HEK293T (cell line): Measurements from ENCODE around the gene NPC1.
A peak's percentile ranks its signal among the peaks of the same experiment; 100 is the strongest.

Source experiments
- CTCF ChIA-PET: fragments of 350-600 bp; formaldehyde crosslinking; extraction: SDS; loops from one replicate; lab custom pipeline; 2021; ENCODE audit warnings: antibody characterized with exemption, inconsistent platforms; lab: Yijun Ruan, JAX
- POLR2A ChIA-PET: fragments of 350-600 bp; formaldehyde crosslinking; extraction: SDS; loops from one replicate; lab custom pipeline; 2020; ENCODE audit warnings: antibody characterized with exemption, inconsistent platforms; lab: Yijun Ruan, JAX
- DNase-seq: peaks from one replicate; pipeline ENCODE4 v3.0.0; 2012; ENCODE audit warnings: mixed read lengths; ENCODE audit errors: extremely low spot score
- ARNT ChIP-seq: fragments of 450-650 bp; IDR thresholded peaks from 2 replicates; pipeline ENCODE4 v1.6.1; 2017; ENCODE audit warnings: mild to moderate bottlenecking
- BHLHE40 ChIP-seq: fragments of 450-650 bp; IDR thresholded peaks from 2 replicates; pipeline ENCODE4 v1.6.1; 2016; ENCODE audit warnings: mild to moderate bottlenecking, moderate library complexity, borderline replicate concordance
- CTBP1 ChIP-seq: fragments of 450-650 bp; IDR thresholded peaks from 2 replicates; pipeline ENCODE4 v1.6.1; 2016; ENCODE audit warnings: borderline replicate concordance
- ELF4 ChIP-seq: fragments of 450-650 bp; IDR thresholded peaks from 2 replicates; pipeline ENCODE4 v1.6.1; 2017; ENCODE audit warnings: antibody characterized with exemption
- FOXA1 ChIP-seq: fragments of 450-650 bp; IDR thresholded peaks from 2 replicates; pipeline ENCODE4 v1.6.1; 2016; ENCODE audit warnings: mild to moderate bottlenecking
- FOXK2 ChIP-seq: fragments of 450-650 bp; IDR thresholded peaks from 2 replicates; pipeline ENCODE4 v1.6.1; 2016; ENCODE audit warnings: mild to moderate bottlenecking
- FOXM1 ChIP-seq: fragments of 450-650 bp; IDR thresholded peaks from 2 replicates; pipeline ENCODE4 v1.6.1; 2017; ENCODE audit warnings: mild to moderate bottlenecking, borderline replicate concordance
- HDGF ChIP-seq: fragments of 450-650 bp; IDR thresholded peaks from 2 replicates; pipeline ENCODE4 v1.6.1; 2017; ENCODE audit warnings: antibody characterized with exemption, borderline replicate concordance
- L3MBTL2 ChIP-seq: fragments of 450-650 bp; conservative IDR thresholded peaks from 2 replicates; pipeline ENCODE4 v1.6.1; 2016; ENCODE audit warnings: mild to moderate bottlenecking
- LEF1 ChIP-seq: fragments of 450-650 bp; IDR thresholded peaks from 2 replicates; pipeline ENCODE4 v1.6.1; 2017; ENCODE audit warnings: mild to moderate bottlenecking, borderline replicate concordance
- NFRKB ChIP-seq: fragments of 450-650 bp; IDR thresholded peaks from 2 replicates; pipeline ENCODE4 v1.6.1; 2016; ENCODE audit warnings: mild to moderate bottlenecking, moderate library complexity
- SP1 ChIP-seq: fragments of 450-650 bp; IDR thresholded peaks from 2 replicates; pipeline ENCODE4 v1.6.1; 2017
- SUZ12 ChIP-seq: fragments of 450-650 bp; IDR thresholded peaks from 2 replicates; pipeline ENCODE4 v1.6.1; 2016; ENCODE audit warnings: mild to moderate bottlenecking
- TARDBP ChIP-seq: fragments of 450-650 bp; IDR thresholded peaks from 2 replicates; pipeline ENCODE4 v1.6.1; 2016
- ZNF384 ChIP-seq: fragments of 450-650 bp; IDR thresholded peaks from 2 replicates; pipeline ENCODE4 v1.6.1; 2016
- TF ChIP-seq, protein P1 (sequence below): fragments of 450-650 bp; IDR thresholded peaks from 2 replicates; pipeline ENCODE4 v1.6.1; 2016

Gene NPC1

GRCh38 chr18:23503963-23504344 lies 82.4 kb downstream of the NPC1 start:
- ChIA-PET CTCF (no interaction called here), POLR2A (no interaction called here)
- no peak for DNase-seq
- no peak for TF ChIP-seq ARNT
- TF ChIP-seq L3MBTL2 = peak; percentile 61

GRCh38 chr18:23503038-23503962 lies 83.0 kb downstream of the NPC1 start, which contains the start of gene RMC1:
RMC1 (plus strand) TSS chr18:23503511; CDS start chr18:23503619, 108 bp downstream.
- CTCF ChIA-PET = interaction anchor here (0.7 kb wide), 1 partner anchor 13 kb away, joined by 6 read pairs; no protein-coding TSS in a partner anchor
- POLR2A ChIA-PET = interaction anchor here (0.9 kb wide), 1 partner anchor 15 kb away, joined by 5 read pairs; no protein-coding TSS in a partner anchor
- DNase-seq = peak; percentile 99
- TF ChIP-seq ZNF384 = no peak
- TF ChIP-seq, protein P1, sequence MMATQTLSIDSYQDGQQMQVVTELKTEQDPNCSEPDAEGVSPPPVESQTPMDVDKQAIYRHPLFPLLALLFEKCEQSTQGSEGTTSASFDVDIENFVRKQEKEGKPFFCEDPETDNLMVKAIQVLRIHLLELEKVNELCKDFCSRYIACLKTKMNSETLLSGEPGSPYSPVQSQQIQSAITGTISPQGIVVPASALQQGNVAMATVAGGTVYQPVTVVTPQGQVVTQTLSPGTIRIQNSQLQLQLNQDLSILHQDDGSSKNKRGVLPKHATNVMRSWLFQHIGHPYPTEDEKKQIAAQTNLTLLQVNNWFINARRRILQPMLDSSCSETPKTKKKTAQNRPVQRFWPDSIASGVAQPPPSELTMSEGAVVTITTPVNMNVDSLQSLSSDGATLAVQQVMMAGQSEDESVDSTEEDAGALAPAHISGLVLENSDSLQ = no peak
- TF ChIP-seq NFRKB = no peak
- peak; percentile 85 for TF ChIP-seq ELF4
- no peak for TF ChIP-seq FOXK2
- TF ChIP-seq L3MBTL2 = peak; percentile 98
- no peak for TF ChIP-seq FOXA1
- TF ChIP-seq FOXM1 = peak; percentile 94
- 0 out of 2 replicates have a peak, but pooled peaks have one; percentile 6 for TF ChIP-seq ARNT
- peak; percentile 84; the same call in 1 of the 2 replicates for TF ChIP-seq LEF1

GRCh38 chr18:23502516-23503037 lies 83.7 kb downstream of the NPC1 start:
- CTCF ChIA-PET = interaction anchor here (0.7 kb wide), 1 partner anchor 14 kb away, joined by 6 read pairs; no protein-coding TSS in a partner anchor
- POLR2A ChIA-PET = interaction anchor here (0.9 kb wide), 1 partner anchor 14 kb away, joined by 5 read pairs; no protein-coding TSS in a partner anchor
- no peak for TF ChIP-seq L3MBTL2
- no peak for TF ChIP-seq LEF1
- TF ChIP-seq FOXM1 = no peak
- TF ChIP-seq SP1 = no peak
- TF ChIP-seq BHLHE40 = no peak
- TF ChIP-seq ELF4 = no peak
- no peak for TF ChIP-seq ZNF384
- TF ChIP-seq ARNT = no peak
- no peak for TF ChIP-seq HDGF
- no peak for TF ChIP-seq SUZ12
- TF ChIP-seq NFRKB = no peak
- TF ChIP-seq, protein P1 = no peak
- TF ChIP-seq CTBP1 = no peak
- TF ChIP-seq TARDBP = no peak
- no peak for DNase-seq

DNA sequence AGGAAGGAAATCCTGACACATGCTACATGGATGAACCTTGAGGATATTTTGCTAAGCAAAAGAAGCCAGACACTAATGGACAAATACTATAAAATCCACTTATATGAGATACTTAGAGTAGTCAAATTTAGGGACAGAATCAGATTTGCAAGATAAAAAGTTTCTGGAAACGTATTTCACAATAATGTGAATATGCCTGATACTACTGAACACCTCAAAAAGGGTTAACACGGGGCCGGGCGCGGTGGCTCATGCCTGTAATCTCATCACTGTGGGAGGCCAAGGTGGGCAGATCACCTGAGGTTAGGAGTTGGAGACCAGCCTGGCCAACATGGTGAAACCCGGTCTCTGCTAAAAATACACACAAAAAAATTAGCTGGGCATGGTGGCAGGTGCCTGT lies 84.7 kb downstream of the NPC1 start:
- ChIA-PET POLR2A (interaction anchor here (0.5 to 1.0 kb wide), 2 partner anchors 13 to 77 kb away, joined by 3 read pairs; no protein-coding TSS in a partner anchor), CTCF (interaction anchor here (0.6 kb wide), 1 partner anchor 201 kb away, joined by 3 read pairs; no protein-coding TSS in a partner anchor)
- DNase-seq = no peak
- TF ChIP-seq L3MBTL2 (no peak), FOXM1 (no peak)

DNA sequence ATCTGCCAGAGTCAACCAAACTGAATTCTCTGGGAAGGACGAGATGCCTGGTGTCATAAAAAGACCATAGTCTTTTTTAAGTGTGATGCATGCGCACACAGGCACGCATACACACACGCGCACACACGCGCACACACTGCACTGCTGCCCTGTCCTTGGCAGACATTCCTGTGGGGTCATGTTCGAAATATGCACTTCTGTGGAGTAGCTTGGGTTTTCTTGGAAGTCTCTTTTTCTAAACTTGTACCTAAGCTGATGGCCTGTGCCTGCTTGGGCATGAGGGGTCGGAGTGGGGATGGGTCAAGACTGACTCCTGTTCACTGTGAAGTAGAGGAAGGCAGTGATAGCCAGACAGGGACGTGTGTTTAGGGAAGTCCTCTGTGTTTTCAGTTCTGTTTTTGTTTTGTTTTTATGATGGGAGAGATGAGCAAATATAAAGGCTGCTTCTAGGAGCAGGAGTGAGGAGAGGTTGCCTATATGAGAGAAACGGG lies 87.0 kb downstream of the NPC1 start:
- TF ChIP-seq FOXK2 (no peak), HDGF (no peak), SP1 (no peak), CTBP1 (no peak), L3MBTL2 (no peak), ARNT (no peak), TARDBP (no peak), FOXM1 (no peak), SUZ12 (no peak), NFRKB (no peak), LEF1 (no peak), BHLHE40 (no peak)
- TF ChIP-seq, protein P1 = no peak
- CTCF ChIA-PET = interaction anchor here (1.0 to 2.4 kb wide), 7 partner anchors 17 to 368 kb away, joined by 3 to 10 read pairs (median 3); partner anchors contain the start of gene NPC1
- POLR2A ChIA-PET = interaction anchor here (1.2 to 2.4 kb wide), 2 partner anchors 11 to 46 kb away, joined by 5 to 6 read pairs; partner anchors contain the start of gene RIOK3
- no peak for DNase-seq

GRCh38 chr18:23498877-23499276 lies 87.4 kb downstream of the NPC1 start:
- peak; percentile 75 for DNase-seq
- no peak for TF ChIP-seq TARDBP
- TF ChIP-seq HDGF = no peak
- TF ChIP-seq, protein P1 = no peak
- TF ChIP-seq CTBP1 = no peak
- POLR2A ChIA-PET = interaction anchor here (1.2 to 2.4 kb wide), 2 partner anchors 11 to 46 kb away, joined by 5 to 6 read pairs; partner anchors contain the start of gene RIOK3
- CTCF ChIA-PET = interaction anchor here (0.5 to 2.6 kb wide), 20 partner anchors 8 to 825 kb away, joined by 3 to 25 read pairs (median 3); partner anchors contain the start of gene NPC1
